ENCODE results near the gene PCDHGA1. TPM values are rescaled to one million over a fixed set of nuclear protein-coding genes. Genes with fewer than 3 reads are reported as not detected.

Gene PCDHGA1
- total RNA-seq, 2 experiments from 2014 or later = not detected

DNA sequence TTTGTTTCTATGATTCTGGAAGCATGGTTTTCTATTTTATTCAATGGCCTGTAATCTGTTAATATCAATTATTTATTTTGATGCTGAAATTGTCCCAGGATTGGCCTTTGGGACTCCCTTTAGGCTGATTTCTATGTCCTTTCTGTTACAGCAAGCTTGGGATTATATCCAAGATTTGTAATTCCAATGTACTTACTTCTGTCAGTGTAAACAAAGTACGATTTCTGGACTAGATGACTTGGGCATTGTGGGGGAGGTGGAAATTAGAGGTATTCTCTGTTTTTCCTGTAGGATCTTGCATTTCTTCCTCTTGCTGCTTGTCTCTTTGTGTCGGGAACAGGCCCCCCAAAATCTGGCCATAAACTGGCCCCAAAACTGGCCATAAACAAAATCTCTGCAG lies 103.7 kb downstream of the PCDHGA1 start:
- Mint-ChIP-seq H3K9me3 (peaks cover 19% of the 10 kb centered on the region), H3K4me3 (no peak overlapping the region), H3K27ac (no peak overlapping the region), H3K4me1 (ENCODE audit: low read depth) (peaks cover 4% of the 10 kb centered on the region), H3K36me3 (peaks cover 13% of the 10 kb centered on the region), H3K27me3 (peaks cover 40% of the 10 kb centered on the region)
- POLR2A ChIA-PET = no interaction called here
- DNase-seq = no peak
- CTCF ChIA-PET = no interaction called here
- intact Hi-C loops (cut with micrococcal nuclease) = no loop called here

DNA sequence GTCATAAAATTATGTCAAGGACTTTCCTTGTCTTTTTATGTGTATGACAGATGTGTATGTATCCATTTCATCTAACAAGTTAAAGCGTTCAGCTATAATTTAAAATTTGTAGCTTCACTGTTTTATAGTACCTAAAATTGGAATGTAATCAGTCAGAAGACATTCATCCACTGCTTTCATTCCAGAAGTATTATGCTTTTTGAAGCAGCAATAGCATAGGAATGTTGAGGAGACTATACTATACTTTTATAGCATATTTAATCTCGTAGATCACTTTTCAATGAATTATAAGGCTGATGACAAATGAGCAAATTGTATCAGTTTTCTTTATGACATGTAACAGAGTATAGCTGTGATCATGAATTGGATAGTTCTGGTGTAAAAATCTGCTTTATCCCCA lies 106.9 kb downstream of the PCDHGA1 start:
- Mint-ChIP-seq H3K27ac (no peak overlapping the region), H3K4me3 (no peak overlapping the region), H3K9me3 (peaks cover 7% of the 10 kb centered on the region), H3K36me3 (peaks cover 2% of the 10 kb centered on the region), H3K4me1 (ENCODE audit: low read depth) (no peaks in the 10 kb centered on the region), H3K27me3 (peaks cover 21% of the 10 kb centered on the region)
- ChIA-PET POLR2A (no interaction called here), CTCF (no interaction called here)
- DNase-seq = no peak
- intact Hi-C loops (cut with micrococcal nuclease) = no loop called here

DNA sequence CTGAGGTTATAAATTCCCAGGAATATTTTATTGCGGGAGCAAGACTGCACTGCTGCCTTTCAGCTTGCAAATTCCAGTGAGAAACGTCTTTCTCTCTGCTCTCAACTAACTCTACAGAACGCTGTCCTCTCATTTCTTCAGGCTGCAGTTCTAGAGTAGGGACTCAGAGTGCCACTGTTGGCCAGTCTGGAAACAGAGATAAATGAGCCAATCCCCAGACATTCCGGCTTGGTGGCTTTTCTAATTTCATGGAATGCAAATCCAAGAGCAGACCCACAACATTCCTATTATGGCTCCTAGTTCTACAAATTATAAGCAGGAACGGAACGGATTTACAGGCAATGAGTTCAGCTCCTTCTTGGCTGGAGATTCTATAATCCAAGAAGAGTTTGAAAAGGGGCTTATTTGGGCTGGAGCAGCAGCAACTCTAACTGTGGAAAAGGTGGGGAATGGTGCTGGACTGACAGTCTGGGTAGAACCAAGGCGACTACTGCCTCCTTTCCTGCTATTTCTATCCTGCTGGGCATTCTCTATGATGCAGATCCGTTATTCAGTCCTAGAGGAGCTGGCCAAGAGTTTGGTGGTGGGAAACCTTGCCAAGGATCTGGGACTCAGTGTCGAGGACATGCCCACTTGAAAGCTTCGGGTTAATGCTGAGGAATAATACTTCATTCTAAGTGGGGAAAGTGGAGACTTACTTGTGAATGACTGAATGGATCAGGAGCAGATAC lies 109.3 kb downstream of the PCDHGA1 start:
- intact Hi-C loops (cut with micrococcal nuclease) = no loop called here
- no peaks in the 10 kb centered on the region for H3K4me1 Mint-ChIP-seq (ENCODE audit: low read depth)
- H3K27ac Mint-ChIP-seq = no peak overlapping the region
- H3K27me3 Mint-ChIP-seq = peaks cover 10% of the 10 kb centered on the region
- POLR2A ChIA-PET = no interaction called here
- no peak overlapping the region for H3K4me3 Mint-ChIP-seq
- CTCF ChIA-PET = interaction anchor here (0.6 to 1.1 kb wide), 2 partner anchors 73 to 85 kb away, joined by 3 to 4 read pairs; no protein-coding TSS in a partner anchor
- DNase-seq = no peak
- H3K36me3 Mint-ChIP-seq = no peaks in the 10 kb centered on the region
- no peaks in the 10 kb centered on the region for H3K9me3 Mint-ChIP-seq

DNA sequence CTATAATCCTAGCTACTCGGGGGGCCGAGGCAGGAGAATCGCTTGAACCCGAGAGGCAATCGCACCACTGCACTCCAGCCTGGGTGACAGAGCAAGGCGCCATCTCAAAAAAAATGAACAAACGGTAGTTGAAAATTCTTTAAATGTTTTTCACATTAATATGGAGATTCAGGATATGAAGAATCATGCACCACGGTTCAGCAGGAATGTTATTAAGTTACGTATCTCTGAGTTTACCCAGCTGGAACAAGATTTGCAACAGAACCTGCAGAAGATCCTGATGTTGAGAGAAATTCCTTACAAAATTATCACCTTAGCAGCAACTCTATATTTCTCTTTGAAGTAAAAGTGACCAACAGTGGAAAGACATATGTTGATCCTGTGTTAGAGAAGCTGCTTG lies 110.0 kb downstream of the PCDHGA1 start:
- H3K4me1 Mint-ChIP-seq (ENCODE audit: low read depth) = no peaks in the 10 kb centered on the region
- no peaks in the 10 kb centered on the region for H3K36me3 Mint-ChIP-seq
- H3K27ac Mint-ChIP-seq = no peak overlapping the region
- no peaks in the 10 kb centered on the region for H3K9me3 Mint-ChIP-seq
- POLR2A ChIA-PET = no interaction called here
- DNase-seq = no peak
- CTCF ChIA-PET = no interaction called here
- intact Hi-C loops (cut with micrococcal nuclease) = no loop called here
- peaks cover 10% of the 10 kb centered on the region for H3K27me3 Mint-ChIP-seq
- no peak overlapping the region for H3K4me3 Mint-ChIP-seq

DNA sequence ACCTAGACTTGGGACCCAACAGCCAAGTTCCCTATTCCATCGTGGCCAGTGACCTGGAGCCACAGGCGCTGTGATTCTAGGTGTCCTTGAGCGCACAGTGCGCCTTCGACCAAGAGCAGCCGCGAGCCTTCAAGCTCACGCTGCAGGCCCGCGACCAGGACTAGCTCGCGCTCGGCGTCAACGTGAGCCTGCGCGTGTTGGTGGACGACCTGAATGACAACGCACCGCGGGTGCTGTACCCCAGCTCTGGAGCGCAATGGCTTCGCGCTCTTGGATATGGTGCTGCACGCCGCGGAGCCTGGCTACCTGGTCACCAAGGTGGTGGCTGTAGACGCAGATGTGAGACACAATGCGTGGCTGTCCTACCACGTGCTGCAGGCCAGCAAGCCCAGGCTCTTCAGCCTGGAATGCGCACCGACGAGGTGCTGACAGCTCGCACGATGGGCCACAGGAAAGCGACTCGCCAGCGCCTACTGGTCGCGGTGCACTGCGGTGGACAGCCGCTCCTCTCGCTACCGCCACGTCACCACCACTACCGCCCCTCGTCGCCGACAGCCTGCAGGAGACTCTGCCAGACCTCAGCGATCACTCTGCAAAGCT lies 111.4 kb downstream of the PCDHGA1 start:
- CTCF ChIA-PET = interaction anchor here (0.6 kb wide), 1 partner anchor 83 kb away, joined by 3 read pairs; no protein-coding TSS in a partner anchor
- peaks cover 13% of the 10 kb centered on the region for H3K27me3 Mint-ChIP-seq

DNA sequence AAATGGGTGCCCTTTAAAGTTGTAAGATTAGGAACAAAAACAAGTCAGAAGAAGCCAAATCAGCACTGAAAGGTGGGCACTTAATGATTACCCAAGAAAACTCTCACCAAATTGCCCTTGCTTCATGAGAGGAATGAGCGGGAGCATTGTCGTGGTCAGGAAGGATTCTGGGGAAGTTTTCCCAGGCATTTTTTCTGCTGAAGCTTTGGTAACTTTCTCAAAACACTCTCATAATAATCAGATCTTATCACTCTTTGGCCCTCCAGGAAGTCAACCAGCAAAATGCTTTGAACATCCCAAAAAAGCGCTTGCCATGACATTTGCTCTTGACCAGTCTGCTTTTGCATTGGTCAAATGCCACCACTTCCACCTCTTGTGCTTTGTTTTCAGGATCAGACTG lies 135.0 kb downstream of the PCDHGA1 start:
- H3K27ac Mint-ChIP-seq = no peak overlapping the region
- H3K36me3 Mint-ChIP-seq = no peaks in the 10 kb centered on the region
- H3K4me3 Mint-ChIP-seq = no peak overlapping the region
- ChIA-PET POLR2A (no interaction called here), CTCF (no interaction called here)
- H3K9me3 Mint-ChIP-seq = no peaks in the 10 kb centered on the region
- no peaks in the 10 kb centered on the region for H3K4me1 Mint-ChIP-seq (ENCODE audit: low read depth)
- no peak for DNase-seq
- peaks cover 15% of the 10 kb centered on the region for H3K27me3 Mint-ChIP-seq
- intact Hi-C loops (cut with micrococcal nuclease) = no loop called here

More for the DNA sequence above, 111.4 kb downstream of the PCDHGA1 start:
- Mint-ChIP-seq H3K4me1 (ENCODE audit: low read depth) (no peaks in the 10 kb centered on the region), H3K36me3 (no peaks in the 10 kb centered on the region), H3K4me3 (no peak overlapping the region), H3K9me3 (no peaks in the 10 kb centered on the region), H3K27ac (no peak overlapping the region)
- POLR2A ChIA-PET = no interaction called here
- intact Hi-C loops (cut with micrococcal nuclease) = no loop called here
- DNase-seq = no peak

DNA sequence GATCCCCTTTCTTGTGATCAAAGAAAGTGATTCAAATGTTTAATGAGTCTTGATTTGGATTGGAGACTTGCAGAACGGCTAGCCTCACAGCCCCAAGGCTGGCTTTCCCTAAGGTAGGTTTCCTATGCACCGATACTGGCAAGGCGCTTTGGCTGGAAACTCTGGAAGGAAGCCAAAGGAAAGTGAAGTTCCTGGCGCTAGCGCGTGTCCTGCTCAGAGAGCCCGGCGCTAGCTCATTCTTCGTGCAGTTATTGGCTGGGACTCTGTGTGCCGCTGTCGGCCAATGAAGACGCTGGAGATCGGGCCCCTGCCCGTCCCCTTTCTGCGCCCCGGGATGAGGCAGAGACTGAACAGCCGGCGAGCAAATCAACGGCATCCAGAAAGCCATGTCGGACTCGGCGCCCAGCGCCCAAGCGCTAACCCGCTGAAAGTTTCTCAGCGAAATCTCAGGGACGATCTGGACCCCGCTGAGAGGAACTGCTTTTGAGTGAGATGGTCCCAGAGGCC lies 145.4 kb downstream of the PCDHGA1 start, which contains the start of gene PCDHGC3:
TSS of gene PCDHGC3 (plus strand) at position 342 of the 507 bp plus-strand sequence. CDS start at position 493, 151 bp downstream.
- Mint-ChIP-seq H3K4me1 (ENCODE audit: low read depth) (peaks cover 20% of the 10 kb centered on the region), H3K4me3 (peak within 1 kb of the TSS; percentile 79), H3K27ac (no peak within 1 kb of the TSS), H3K27me3 (peaks cover 48% of the 10 kb centered on the region), H3K36me3 (no peaks in the 10 kb centered on the region), H3K9me3 (no peaks in the 10 kb centered on the region)
- CTCF ChIA-PET = interaction anchor here (0.9 to 1.8 kb wide), 11 partner anchors 9 to 82 kb away, joined by 3 to 22 read pairs (median 4); partner anchors contain the start of genes PCDHGA12 and PCDHGC4
- DNase-seq = peak; percentile 72
- POLR2A ChIA-PET = interaction anchor here (1.6 kb wide), 1 partner anchor 10 kb away, joined by 4 read pairs; no protein-coding TSS in a partner anchor
- intact Hi-C loops (cut with micrococcal nuclease) = loop anchor here (1.0 to 5.0 kb wide), 3 partner anchors 37 to 87 kb away; partner anchors contain the start of gene PCDHGA11

DNA sequence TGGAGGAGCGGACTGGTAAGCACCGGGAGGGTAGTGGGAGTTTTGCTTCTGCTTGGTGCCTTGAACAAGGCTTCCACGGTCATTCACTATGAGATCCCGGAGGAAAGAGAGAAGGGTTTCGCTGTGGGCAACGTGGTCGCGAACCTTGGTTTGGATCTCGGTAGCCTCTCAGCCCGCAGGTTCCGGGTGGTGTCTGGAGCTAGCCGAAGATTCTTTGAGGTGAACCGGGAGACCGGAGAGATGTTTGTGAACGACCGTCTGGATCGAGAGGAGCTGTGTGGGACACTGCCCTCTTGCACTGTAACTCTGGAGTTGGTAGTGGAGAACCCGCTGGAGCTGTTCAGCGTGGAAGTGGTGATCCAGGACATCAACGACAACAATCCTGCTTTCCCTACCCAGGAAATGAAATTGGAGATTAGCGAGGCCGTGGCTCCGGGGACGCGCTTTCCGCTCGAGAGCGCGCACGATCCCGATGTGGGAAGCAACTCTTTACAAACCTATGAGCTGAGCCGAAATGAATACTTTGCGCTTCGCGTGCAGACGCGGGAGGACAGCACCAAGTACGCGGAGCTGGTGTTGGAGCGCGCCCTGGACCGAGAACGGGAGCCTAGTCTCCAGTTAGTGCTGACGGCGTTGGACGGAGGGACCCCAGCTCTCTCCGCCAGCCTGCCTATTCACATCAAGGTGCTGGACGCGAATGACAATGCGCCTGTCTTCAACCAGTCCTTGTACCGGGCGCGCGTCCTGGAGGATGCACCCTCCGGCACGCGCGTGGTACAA lies 146.0 kb downstream of the PCDHGA1 start:
- Mint-ChIP-seq H3K4me3 (peak overlapping the region; percentile 79), H3K36me3 (no peaks in the 10 kb centered on the region), H3K4me1 (ENCODE audit: low read depth) (peaks cover 20% of the 10 kb centered on the region), H3K27ac (no peak overlapping the region), H3K27me3 (peaks cover 50% of the 10 kb centered on the region), H3K9me3 (no peaks in the 10 kb centered on the region)
- ChIA-PET CTCF (interaction anchor here (1.0 to 1.8 kb wide), 8 partner anchors 9 to 81 kb away, joined by 3 to 22 read pairs (median 4); partner anchors contain the start of gene PCDHGC4), POLR2A (interaction anchor here (1.6 kb wide), 1 partner anchor 9 kb away, joined by 4 read pairs; no protein-coding TSS in a partner anchor)
- intact Hi-C loops (cut with micrococcal nuclease) = loop anchor here (5.0 kb wide), 2 partner anchors 54 to 86 kb away; partner anchors contain the start of gene PCDHGA11
- DNase-seq = no peak

DNA sequence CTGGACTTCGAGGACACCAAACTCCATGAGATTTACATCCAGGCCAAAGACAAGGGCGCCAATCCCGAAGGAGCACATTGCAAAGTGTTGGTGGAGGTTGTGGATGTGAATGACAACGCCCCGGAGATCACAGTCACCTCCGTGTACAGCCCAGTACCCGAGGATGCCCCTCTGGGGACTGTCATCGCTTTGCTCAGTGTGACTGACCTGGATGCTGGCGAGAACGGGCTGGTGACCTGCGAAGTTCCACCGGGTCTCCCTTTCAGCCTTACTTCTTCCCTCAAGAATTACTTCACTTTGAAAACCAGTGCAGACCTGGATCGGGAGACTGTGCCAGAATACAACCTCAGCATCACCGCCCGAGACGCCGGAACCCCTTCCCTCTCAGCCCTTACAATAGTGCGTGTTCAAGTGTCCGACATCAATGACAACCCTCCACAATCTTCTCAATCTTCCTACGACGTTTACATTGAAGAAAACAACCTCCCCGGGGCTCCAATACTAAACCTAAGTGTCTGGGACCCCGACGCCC lies 146.8 kb downstream of the PCDHGA1 start:
- Mint-ChIP-seq H3K9me3 (no peaks in the 10 kb centered on the region), H3K27ac (no peak overlapping the region), H3K4me3 (peak overlapping the region; percentile 79), H3K4me1 (ENCODE audit: low read depth) (peaks cover 20% of the 10 kb centered on the region), H3K36me3 (no peaks in the 10 kb centered on the region), H3K27me3 (peaks cover 51% of the 10 kb centered on the region)
- DNase-seq = no peak
- intact Hi-C loops (cut with micrococcal nuclease) = loop anchor here (5.0 kb wide), 2 partner anchors 55 to 85 kb away; partner anchors contain the start of gene PCDHGA11
- ChIA-PET POLR2A (no interaction called here), CTCF (interaction anchor here (1.0 to 1.8 kb wide), 6 partner anchors 8 to 81 kb away, joined by 3 to 22 read pairs (median 5); partner anchors contain the start of gene PCDHGC4)

DNA sequence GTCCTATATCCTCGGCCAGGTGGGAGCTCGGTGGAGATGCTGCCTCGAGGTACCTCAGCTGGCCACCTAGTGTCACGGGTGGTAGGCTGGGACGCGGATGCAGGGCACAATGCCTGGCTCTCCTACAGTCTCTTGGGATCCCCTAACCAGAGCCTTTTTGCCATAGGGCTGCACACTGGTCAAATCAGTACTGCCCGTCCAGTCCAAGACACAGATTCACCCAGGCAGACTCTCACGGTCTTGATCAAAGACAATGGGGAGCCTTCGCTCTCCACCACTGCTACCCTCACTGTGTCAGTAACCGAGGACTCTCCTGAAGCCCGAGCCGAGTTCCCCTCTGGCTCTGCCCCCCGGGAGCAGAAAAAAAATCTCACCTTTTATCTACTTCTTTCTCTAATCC lies 147.5 kb downstream of the PCDHGA1 start:
- H3K4me3 Mint-ChIP-seq = no peak overlapping the region
- H3K27me3 Mint-ChIP-seq = peaks cover 56% of the 10 kb centered on the region
- H3K9me3 Mint-ChIP-seq = no peaks in the 10 kb centered on the region
- no peak for DNase-seq
- H3K4me1 Mint-ChIP-seq (ENCODE audit: low read depth) = peaks cover 20% of the 10 kb centered on the region
- intact Hi-C loops (cut with micrococcal nuclease) = loop anchor here (5.0 kb wide), 2 partner anchors 56 to 84 kb away; partner anchors contain the start of gene PCDHGA11
- ChIA-PET CTCF (interaction anchor here (0.7 to 1.3 kb wide), 3 partner anchors 46 to 71 kb away, joined by 3 to 4 read pairs (median 3); partner anchors contain the start of gene PCDHGA12), POLR2A (no interaction called here)
- H3K27ac Mint-ChIP-seq = no peak overlapping the region
- no peaks in the 10 kb centered on the region for H3K36me3 Mint-ChIP-seq

DNA sequence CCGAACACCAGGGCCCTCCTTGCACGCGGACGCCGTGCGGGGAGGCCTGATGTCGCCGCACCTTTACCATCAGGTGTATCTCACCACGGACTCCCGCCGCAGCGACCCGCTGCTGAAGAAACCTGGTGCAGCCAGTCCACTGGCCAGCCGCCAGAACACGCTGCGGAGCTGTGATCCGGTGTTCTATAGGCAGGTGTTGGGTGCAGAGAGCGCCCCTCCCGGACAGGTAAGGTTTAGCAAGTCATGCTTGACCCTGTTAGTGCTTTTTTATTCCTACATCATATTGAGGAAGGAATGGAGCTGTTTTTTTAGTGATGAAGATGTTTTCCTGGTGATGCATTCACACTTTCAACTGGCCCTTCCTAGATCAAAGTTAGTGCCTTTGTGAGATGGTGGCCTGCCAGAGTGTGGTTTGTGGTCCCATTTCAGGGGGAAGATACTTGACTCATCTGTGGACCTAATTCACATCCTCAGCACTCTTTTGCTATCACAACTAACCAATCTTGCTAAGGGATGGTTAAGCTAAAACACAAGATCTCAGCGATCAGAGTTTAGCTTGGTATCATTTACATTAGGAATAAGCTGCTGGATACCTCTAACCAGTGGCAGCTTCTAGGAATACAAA lies 148.1 kb downstream of the PCDHGA1 start:
- H3K27me3 Mint-ChIP-seq = peaks cover 61% of the 10 kb centered on the region
- intact Hi-C loops (cut with micrococcal nuclease) = loop anchor here (5.0 kb wide), 2 partner anchors 56 to 84 kb away; partner anchors contain the start of gene PCDHGA11
- H3K36me3 Mint-ChIP-seq = no peaks in the 10 kb centered on the region
- no peak overlapping the region for H3K4me3 Mint-ChIP-seq
- no peak overlapping the region for H3K27ac Mint-ChIP-seq
- no peak for DNase-seq
- ChIA-PET CTCF (interaction anchor here (0.6 to 1.3 kb wide), 7 partner anchors 17 to 89 kb away, joined by 3 to 4 read pairs (median 3); partner anchors contain the start of genes PCDHGA10 and PCDHGA12), POLR2A (no interaction called here)
- no peaks in the 10 kb centered on the region for H3K9me3 Mint-ChIP-seq
- peaks cover 20% of the 10 kb centered on the region for H3K4me1 Mint-ChIP-seq (ENCODE audit: low read depth)

Data from activated CD4-positive, alpha-beta memory T cell treated with anti-CD3 and anti-CD28 coated beads for 36 hours (primary cell).